ENCODE results near the gene RYR2.

DNA sequence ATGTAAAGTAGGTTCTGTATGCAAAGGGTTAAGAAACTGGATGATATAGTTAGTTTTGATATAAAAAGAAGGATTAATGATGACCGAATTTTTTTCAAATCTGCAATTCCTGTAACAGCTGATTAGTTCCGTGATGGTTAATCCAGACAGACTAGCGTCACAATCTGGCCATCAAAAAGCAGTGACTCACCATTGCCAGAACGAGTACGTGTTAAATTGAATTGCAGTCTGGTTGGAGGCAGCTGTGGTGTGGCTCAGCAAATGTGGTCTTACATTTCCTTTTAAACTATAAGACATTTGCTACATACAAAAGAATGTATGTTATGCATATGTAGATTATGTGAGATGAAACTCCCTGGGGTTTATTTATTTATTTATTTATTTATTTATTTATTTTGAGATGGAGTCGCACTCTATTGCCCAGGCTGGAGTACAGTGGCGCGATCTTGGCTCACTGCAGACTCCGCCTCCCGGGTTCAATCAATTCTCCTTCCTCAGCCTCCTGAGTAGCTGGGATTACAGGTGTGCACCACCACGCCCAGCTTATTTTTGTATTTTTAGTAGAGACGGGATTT lies 139.8 kb downstream of the RYR2 start:
- TF ChIP-seq, protein P1, sequence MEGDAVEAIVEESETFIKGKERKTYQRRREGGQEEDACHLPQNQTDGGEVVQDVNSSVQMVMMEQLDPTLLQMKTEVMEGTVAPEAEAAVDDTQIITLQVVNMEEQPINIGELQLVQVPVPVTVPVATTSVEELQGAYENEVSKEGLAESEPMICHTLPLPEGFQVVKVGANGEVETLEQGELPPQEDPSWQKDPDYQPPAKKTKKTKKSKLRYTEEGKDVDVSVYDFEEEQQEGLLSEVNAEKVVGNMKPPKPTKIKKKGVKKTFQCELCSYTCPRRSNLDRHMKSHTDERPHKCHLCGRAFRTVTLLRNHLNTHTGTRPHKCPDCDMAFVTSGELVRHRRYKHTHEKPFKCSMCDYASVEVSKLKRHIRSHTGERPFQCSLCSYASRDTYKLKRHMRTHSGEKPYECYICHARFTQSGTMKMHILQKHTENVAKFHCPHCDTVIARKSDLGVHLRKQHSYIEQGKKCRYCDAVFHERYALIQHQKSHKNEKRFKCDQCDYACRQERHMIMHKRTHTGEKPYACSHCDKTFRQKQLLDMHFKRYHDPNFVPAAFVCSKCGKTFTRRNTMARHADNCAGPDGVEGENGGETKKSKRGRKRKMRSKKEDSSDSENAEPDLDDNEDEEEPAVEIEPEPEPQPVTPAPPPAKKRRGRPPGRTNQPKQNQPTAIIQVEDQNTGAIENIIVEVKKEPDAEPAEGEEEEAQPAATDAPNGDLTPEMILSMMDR (IDR thresholded peaks at IDR 0.05): no peak
- TF ChIP-seq EP300 (IDR thresholded peaks at IDR 0.05): no peak

Measured in tibial nerve (tissue), 4 donors.